Activated T-helper 17 cell treated with anti-CD3 and anti-CD28 coated beads, Interleukin-2, amount 50 U/mL, for 72 hours (primary cell): ENCODE results near the gene CPZ. TPM values are rescaled to one million over a fixed set of nuclear protein-coding genes. Genes with fewer than 3 reads are reported as not detected.

ENCODE experiments used
- ATAC-seq: fragments of 150-1000 bp; cut with Tn5 transposase; replicated peaks from 2 replicates; pipeline ENCODE4 v1.10.0; 2021; ENCODE audit warnings: mild to moderate bottlenecking, moderate library complexity
- H3K27ac Mint-ChIP-seq: one replicate; pipeline ENCODE4 v1.8.0; 2022; ENCODE audit warnings: mixed read lengths
- H3K27me3 Mint-ChIP-seq: one replicate; pipeline ENCODE4 v1.8.0; 2022; ENCODE audit warnings: mixed read lengths
- H3K36me3 Mint-ChIP-seq: one replicate; pipeline ENCODE4 v1.8.0; 2022; ENCODE audit warnings: low read depth, mild to moderate bottlenecking, mixed read lengths
- H3K4me1 Mint-ChIP-seq: one replicate; pipeline ENCODE4 v1.8.0; 2022; ENCODE audit warnings: mixed read lengths
- H3K4me3 Mint-ChIP-seq: one replicate; pipeline ENCODE4 v1.8.0; 2022; ENCODE audit warnings: mild to moderate bottlenecking, mixed read lengths
- H3K9me3 Mint-ChIP-seq: one replicate; pipeline ENCODE4 v1.8.0; 2022; ENCODE audit warnings: mixed read lengths
- total RNA-seq, 2 donors: library from RNA; stranded (reverse); gene quantifications; one replicate each; pipeline ENCODE4 v1.2.3, GENCODE V29; 2022

The CPZ gene
- total RNA-seq, 2 donors from 2014 or later = not detected

DNA sequence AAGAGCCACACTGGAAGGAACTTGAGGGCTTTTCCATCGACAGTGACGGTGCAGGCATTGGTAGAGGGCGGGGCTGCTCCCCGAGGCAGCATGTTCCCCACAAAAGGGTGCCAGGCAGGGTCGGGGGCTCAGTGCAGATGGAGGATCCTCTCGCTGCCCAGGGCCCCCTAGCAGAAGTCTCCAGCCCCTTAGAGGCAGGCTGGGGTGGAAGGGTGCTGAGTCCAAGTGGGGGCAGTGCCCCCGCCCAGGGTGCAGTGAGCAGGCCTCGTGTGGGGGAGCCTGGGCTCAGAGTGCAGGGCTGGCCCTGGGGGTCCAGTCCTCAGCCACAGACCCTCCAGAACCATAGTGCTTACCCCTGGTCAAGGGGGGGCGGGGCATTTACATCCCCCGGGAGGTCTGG is 9.0 kb downstream of the CPZ start:
- Mint-ChIP-seq H3K27me3 (no peaks in the 10 kb centered on the region), H3K36me3 (no peaks in the 10 kb centered on the region), H3K4me1 (no peaks in the 10 kb centered on the region)

DNA sequence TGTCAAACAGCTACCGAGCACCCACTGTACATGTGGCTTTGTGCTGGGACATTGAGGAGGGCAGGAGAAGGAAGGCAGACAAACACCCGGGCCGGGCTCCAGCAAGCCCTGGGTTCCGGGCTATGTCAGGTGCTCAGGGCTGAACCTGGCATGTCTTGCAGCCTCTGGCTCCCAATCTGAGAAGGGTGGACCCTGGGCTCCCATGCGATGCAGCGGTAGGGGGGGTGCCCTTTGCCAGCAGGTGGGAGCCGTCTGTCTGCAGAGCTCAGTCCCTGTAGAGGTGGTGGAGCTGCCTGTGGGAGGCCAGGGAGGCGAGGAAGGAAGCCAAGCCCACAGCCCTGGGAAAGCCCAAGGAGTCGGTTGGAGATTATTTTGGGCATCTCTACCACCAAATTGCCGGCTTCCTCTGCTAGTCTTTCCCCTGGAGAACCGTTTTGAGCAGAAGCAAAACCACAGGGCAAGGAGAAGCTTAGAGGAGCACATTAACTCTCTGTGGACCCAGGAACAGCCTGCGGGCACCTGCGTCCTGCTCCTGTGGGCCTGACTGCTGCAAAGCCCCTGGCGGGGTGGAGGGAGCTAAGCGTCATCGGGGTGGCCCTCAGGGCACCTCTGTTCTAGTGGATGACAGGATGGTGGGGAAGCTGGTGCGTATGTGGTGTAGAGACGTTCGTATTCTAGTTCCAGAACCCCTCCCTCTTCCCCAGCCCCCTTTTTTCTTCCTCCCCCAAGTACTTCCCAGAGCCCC is 10.3 kb downstream of the CPZ start:
- H3K4me1 Mint-ChIP-seq = no peaks in the 10 kb centered on the region
- no peaks in the 10 kb centered on the region for H3K9me3 Mint-ChIP-seq
- H3K4me3 Mint-ChIP-seq = no peak overlapping the region
- no peak for ATAC-seq
- no peaks in the 10 kb centered on the region for H3K36me3 Mint-ChIP-seq
- no peak overlapping the region for H3K27ac Mint-ChIP-seq
- H3K27me3 Mint-ChIP-seq = no peaks in the 10 kb centered on the region

More for the DNA sequence above, 9.0 kb downstream of the CPZ start:
- H3K27ac Mint-ChIP-seq = no peak overlapping the region
- no peak for ATAC-seq
- H3K4me3 Mint-ChIP-seq = no peak overlapping the region
- no peaks in the 10 kb centered on the region for H3K9me3 Mint-ChIP-seq

DNA sequence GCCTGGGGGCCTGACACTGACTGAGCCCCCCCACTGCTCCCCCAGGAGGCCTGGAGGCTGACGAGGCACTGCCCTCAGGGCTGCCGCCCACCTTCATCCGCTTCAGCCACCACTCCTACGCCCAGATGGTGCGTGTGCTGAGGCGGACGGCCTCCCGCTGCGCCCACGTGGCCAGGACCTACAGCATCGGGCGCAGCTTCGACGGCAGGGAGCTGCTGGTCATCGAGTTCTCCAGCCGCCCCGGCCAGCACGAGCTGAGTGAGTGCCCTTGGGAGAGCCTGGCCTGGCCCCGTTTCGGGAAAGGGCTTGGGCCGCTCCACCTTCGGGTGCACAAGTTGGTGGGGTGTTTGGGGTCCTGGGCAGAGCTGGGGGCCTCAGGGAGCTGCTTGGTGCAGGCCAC is 11.4 kb downstream of the CPZ start:
- Mint-ChIP-seq H3K4me1 (no peaks in the 10 kb centered on the region), H3K27ac (no peak overlapping the region), H3K36me3 (no peaks in the 10 kb centered on the region), H3K4me3 (no peak overlapping the region), H3K27me3 (peaks cover 1% of the 10 kb centered on the region), H3K9me3 (no peaks in the 10 kb centered on the region)
- no peak for ATAC-seq

DNA sequence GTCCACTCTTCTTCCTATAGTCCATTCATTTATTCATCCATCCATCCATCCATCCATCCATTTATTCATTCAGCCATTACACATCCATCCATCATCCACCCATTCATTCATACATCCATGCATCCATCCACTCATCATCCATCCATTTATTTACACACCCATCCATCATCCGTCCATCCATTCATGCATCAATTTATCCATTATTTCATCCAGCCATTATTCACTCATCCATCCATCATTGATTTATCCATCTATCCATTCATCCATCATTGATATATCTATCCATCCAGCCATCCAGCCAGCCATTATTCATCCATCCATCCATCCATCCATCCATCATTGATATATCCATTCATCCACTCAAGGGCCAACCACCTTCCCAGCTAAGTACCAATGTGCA is 12.7 kb downstream of the CPZ start:
- no peak overlapping the region for H3K27ac Mint-ChIP-seq
- H3K4me3 Mint-ChIP-seq = no peak overlapping the region
- no peak for ATAC-seq
- no peaks in the 10 kb centered on the region for H3K4me1 Mint-ChIP-seq
- no peaks in the 10 kb centered on the region for H3K36me3 Mint-ChIP-seq
- peaks cover 5% of the 10 kb centered on the region for H3K27me3 Mint-ChIP-seq
- no peaks in the 10 kb centered on the region for H3K9me3 Mint-ChIP-seq

DNA sequence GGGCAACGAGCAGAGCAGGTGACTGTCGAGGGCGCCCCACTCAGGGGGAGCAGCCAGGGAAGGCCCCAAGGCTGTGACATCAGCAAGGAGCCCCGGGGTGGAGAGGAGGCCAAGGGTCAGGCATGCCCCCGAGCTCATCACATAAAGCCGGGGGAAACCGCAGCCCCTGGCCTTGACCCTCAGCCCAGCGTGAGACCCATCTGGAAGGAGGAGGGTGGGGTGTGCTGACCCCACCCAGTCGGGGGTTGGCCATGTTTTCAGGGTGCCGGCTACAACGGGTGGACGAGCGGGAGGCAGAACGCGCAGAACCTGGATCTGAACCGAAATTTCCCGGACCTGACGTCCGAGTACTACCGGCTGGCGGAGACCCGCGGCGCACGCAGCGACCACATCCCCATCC is 13.9 kb downstream of the CPZ start:
- no peak for ATAC-seq
- H3K36me3 Mint-ChIP-seq = no peaks in the 10 kb centered on the region
- H3K27me3 Mint-ChIP-seq = peaks cover 8% of the 10 kb centered on the region
- H3K9me3 Mint-ChIP-seq = no peaks in the 10 kb centered on the region
- no peak overlapping the region for H3K4me3 Mint-ChIP-seq
- no peaks in the 10 kb centered on the region for H3K4me1 Mint-ChIP-seq
- H3K27ac Mint-ChIP-seq = no peak overlapping the region

DNA sequence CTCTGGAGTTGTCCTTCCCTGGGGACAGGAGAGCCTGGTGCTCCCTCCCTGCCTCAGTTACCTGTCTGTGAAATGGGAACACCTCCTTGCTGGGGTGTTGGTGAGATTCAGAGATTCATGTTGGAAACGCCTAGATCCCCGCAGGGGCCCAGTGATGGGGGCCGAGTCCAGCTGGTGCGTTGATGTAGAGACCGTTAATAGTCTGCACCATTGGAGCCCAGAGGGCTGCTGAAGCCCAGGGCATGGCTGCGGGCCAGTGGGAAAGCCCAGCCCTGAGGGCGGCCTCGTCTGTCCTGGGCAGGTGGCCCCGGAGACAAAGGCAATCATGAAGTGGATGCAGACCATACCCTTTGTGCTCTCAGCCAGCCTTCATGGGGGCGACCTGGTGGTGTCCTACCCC is 14.4 kb downstream of the CPZ start:
- no peak for ATAC-seq
- Mint-ChIP-seq H3K4me1 (no peaks in the 10 kb centered on the region), H3K4me3 (no peak overlapping the region), H3K27me3 (peaks cover 11% of the 10 kb centered on the region), H3K9me3 (no peaks in the 10 kb centered on the region), H3K27ac (no peak overlapping the region), H3K36me3 (no peaks in the 10 kb centered on the region)

DNA sequence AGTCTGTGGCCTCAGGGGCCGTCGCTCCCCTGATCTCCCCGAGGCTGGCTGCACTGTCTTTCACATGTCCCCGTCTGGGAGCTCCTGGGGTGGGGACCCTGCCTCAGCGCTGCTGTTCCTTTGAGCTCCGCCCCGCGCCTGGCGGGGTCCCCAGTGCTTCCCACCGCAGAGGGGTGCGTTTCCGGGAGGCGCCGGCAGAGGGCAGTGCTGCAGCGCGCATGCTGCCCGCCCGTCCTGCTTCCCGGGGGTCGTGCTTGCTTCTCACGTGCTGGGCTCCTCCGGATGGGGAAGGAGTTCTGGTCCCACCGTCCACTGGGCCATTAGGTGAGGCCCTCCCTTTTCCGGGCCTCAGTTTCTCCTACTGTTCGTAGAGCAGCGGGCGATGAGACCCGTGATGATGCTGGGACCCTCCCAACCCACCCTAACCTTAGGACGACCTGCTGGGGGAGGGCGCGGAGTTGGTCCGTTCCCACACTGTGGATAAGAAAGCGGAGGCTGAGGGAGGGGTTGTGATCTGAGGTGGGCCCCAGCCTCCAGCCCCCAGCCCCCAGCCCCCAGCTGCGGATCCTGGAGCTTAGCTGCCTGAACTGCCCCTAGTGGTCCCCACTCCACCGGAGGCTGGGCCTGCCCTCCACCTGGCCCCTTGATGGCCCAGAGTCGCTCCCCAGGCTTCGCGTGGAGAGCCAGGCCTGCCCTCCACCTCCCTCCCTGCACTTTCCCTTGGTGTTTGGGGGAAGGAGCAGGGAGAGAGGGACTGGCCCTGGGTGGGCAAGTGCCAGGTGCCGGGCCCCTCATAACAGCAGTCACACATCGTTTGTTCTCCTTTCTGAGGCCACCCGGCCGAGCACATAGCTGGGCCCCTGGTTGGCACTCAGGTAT is 15.3 kb downstream of the CPZ start:
- Mint-ChIP-seq H3K27me3 (peaks cover 11% of the 10 kb centered on the region), H3K9me3 (no peaks in the 10 kb centered on the region), H3K36me3 (no peaks in the 10 kb centered on the region), H3K4me3 (no peak overlapping the region), H3K4me1 (no peaks in the 10 kb centered on the region), H3K27ac (no peak overlapping the region)
- no peak for ATAC-seq

DNA sequence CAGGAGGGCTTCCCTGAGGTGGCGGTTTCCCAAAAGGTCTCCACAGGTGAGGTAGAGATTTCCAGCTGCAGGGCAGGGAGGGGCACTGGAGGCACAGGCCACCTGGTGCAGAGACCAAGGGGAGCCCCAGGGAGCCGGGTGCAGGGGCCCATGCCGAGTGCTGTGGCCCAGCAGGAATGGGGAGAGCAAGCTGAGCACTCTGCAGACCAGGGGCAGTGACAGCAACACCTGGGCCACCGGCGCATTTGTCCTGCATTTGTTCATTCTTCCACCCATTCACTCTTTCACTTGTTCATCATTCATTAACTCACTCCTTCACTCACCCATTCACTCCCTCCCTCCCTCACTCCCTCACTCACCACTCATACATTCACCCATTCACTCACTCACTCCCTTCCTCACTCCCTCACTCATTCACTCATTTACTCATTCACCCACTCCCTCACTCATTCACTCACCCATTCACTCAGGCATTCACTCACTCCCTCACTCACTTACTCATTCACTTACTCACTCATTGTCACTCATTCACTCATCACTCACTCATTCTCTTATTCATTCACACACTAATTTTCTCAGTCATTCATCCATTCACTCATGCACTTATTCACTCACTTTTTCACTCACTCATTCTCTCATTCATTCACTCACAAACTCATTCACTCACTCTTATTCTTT is 16.3 kb downstream of the CPZ start:
- H3K27me3 Mint-ChIP-seq = peaks cover 11% of the 10 kb centered on the region
- no peaks in the 10 kb centered on the region for H3K4me1 Mint-ChIP-seq
- H3K9me3 Mint-ChIP-seq = no peaks in the 10 kb centered on the region
- no peaks in the 10 kb centered on the region for H3K36me3 Mint-ChIP-seq
- H3K27ac Mint-ChIP-seq = no peak overlapping the region
- ATAC-seq = peak; percentile 52
- H3K4me3 Mint-ChIP-seq = no peak overlapping the region

DNA sequence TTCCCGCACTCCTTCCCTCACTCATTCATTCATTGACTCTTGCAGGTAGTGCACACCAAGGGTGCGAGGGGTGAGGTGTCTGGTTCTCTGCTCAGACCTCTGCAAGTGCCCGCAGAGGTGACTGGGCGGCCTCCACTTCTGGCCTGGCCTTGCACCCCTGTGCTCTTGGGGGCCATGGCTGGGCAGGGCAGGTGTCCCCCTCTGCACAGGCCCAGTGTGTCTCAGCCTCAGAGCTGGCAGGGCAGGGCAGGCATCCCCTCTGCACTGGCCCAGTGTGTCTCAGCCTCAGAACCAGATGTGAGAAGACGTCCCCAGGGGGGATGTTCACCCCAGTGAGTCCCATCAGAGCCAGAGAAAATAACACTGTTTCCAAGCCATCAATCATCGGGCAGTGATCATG is 16.8 kb downstream of the CPZ start:
- no peak for ATAC-seq
- H3K27me3 Mint-ChIP-seq = peaks cover 11% of the 10 kb centered on the region
- H3K4me1 Mint-ChIP-seq = no peaks in the 10 kb centered on the region
- no peak overlapping the region for H3K27ac Mint-ChIP-seq
- no peaks in the 10 kb centered on the region for H3K36me3 Mint-ChIP-seq
- no peaks in the 10 kb centered on the region for H3K9me3 Mint-ChIP-seq
- no peak overlapping the region for H3K4me3 Mint-ChIP-seq

DNA sequence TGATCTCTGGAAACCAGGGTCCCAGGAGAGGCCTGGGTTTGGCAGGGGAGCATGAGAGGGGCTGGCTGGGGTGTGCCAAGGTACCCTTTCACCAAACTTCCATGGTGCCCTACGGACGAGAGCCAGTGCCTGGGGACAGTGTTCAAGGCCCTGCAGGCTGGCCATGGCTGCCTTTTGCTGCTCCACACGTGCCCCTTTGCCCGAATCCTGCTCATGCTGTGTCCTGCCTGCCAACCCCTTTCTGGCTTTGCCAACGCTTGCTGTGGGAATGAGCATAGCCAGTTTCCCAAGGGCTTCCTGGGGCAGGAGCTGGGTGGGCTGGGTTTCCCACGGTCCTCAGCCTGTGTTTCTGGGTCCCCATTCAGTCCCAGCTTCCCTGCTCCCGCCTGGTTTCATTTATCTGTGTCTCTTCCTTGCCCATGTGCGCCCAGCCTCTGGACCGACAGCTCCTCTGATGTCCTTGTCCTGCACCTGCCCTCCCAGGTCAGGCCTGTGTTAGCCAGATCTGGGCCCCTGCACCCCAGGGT is 17.3 kb downstream of the CPZ start:
- Mint-ChIP-seq H3K27ac (no peak overlapping the region), H3K4me3 (no peak overlapping the region), H3K36me3 (no peaks in the 10 kb centered on the region), H3K4me1 (no peaks in the 10 kb centered on the region), H3K9me3 (no peaks in the 10 kb centered on the region), H3K27me3 (peaks cover 11% of the 10 kb centered on the region)
- no peak for ATAC-seq

DNA sequence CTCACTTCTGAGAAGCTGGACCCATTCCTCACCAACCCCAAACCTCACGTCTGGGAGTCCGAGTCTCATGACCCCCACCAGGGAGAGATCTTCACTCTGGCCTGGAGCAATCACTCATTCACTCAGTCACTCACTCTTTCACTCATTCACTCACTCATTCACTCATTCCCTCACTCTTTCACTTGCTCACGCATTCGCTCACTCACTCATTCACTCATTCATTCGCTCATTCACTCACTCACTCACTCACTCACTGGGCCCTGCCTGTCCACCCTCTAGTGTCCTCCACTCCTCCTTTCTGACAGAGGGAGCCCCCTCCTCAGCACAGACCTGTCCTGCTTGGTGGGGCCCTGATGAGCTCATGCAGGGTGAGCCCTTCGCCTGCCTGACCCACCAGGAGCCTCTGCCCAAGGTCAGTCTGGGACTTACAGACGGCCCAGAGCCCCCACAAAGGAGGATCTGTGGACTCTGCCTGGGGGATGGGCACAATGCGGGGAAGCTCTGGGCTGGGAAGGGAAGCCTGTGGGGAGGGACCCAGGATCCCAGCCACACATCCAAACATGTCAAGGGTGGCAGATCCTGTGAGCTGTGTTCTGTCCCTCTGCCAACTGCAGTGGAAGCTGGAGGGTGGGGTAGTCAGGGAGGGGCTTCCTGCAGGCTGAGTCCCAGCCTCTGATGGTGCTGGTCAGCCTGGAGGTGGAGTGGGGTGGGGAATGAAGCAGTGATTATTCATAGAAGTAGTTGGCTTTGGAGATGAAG is 18.5 kb downstream of the CPZ start:
- no peak for ATAC-seq
- H3K27ac Mint-ChIP-seq = no peak overlapping the region
- H3K27me3 Mint-ChIP-seq = peaks cover 11% of the 10 kb centered on the region
- H3K9me3 Mint-ChIP-seq = no peaks in the 10 kb centered on the region
- H3K4me1 Mint-ChIP-seq = no peaks in the 10 kb centered on the region
- H3K36me3 Mint-ChIP-seq = no peaks in the 10 kb centered on the region
- no peak overlapping the region for H3K4me3 Mint-ChIP-seq

DNA sequence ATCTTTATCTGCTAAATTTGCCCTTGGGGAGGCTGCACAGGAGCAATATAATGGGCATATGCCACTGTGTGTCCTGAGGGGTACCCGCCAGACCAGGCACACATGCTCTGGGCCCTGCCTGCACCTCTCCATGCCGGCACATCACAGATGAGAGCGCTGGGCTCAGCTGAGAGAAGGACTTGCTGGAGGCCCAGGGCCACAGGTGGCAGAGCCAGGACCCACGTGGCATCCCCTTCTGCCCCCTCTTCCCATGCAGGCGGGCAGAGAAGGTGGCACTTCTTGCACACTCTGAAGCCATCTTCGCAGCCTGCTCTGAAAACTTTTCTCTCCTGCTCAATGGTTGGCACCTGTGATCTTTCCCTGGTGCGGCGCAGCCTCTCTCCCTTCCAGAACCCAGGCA is 20.1 kb downstream of the CPZ start:
- H3K27me3 Mint-ChIP-seq = peaks cover 11% of the 10 kb centered on the region
- no peaks in the 10 kb centered on the region for H3K4me1 Mint-ChIP-seq
- H3K36me3 Mint-ChIP-seq = no peaks in the 10 kb centered on the region
- H3K9me3 Mint-ChIP-seq = no peaks in the 10 kb centered on the region
- H3K27ac Mint-ChIP-seq = no peak overlapping the region
- no peak for ATAC-seq
- no peak overlapping the region for H3K4me3 Mint-ChIP-seq

DNA sequence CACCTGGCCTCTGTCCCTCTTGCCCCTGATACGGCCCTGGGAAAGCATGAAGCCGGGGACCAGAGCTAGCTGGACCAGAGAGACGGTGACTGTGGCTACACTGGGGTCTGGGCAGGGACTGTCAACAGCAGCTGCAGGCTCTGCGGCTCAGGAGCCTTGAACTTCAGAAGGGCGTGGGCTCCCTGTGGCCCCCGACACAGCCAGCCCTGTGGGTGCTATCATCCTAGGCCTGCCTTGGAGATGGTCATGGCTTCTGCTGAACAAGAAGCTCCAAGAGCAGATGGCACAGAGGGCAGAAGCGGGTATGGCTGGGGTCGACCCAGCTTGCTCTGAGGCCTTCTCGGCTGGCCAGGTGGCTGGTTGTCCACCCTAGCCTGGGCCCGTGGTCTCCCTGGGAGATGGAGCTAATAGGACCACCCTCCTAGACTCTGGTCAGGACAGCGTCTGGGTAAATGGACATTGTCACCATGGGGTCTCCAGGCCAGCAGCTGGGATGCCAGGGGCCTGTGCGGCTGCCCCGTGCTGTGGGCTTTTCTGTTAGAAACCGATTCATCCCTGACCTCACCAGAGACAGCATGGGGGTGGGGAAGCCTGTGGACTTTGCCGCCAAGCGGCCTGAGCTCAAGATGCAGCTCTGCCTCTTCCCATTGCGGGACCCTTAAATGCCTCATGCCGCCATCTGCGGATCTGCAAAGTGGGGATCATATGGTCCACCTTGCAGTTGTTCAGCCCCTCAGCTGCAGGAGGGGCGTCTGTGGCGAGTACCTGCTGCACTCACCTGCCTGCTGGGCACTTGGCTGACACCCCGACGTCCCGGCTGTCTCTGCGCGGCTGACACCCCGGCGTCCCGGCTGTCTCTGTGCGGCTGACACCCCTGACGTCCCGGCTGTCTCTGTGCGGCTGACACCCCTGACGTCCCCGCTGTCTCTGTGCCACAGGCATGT is 21.1 kb downstream of the CPZ start:
- Mint-ChIP-seq H3K36me3 (no peaks in the 10 kb centered on the region), H3K27ac (no peak overlapping the region), H3K27me3 (peaks cover 11% of the 10 kb centered on the region), H3K4me3 (no peak overlapping the region), H3K4me1 (no peaks in the 10 kb centered on the region), H3K9me3 (no peaks in the 10 kb centered on the region)
- no peak for ATAC-seq
